Peyer's patch (tissue), 4 donors: ENCODE results near the gene HNRNPH1. TPM values are rescaled to one million over a fixed set of nuclear protein-coding genes. Genes with fewer than 3 reads are reported as not detected.

Experiments used
- DNase-seq, 3 donors: peaks; one replicate each; pipeline ENCODE4 v3.0.0-alpha.2; 2017 to 2019
- H3K27ac ChIP-seq, 4 donors: fragments of 200-600 bp; sonication (generic); one replicate each; pipeline ENCODE4 v1.5.1; 2016 to 2019
- H3K27me3 ChIP-seq, 2 donors: fragments of 200-600 bp; sonication (generic); one replicate each; pipeline ENCODE4 v1.5.1; 2019
- H3K36me3 ChIP-seq, 3 donors: fragments of 200-600 bp; sonication (generic); one replicate each; pipeline ENCODE4 v1.5.1; 2016 to 2019
- H3K4me1 ChIP-seq, 4 donors: fragments of 200-600 bp; sonication (generic); one replicate each; pipeline ENCODE4 v1.5.1; 2016 to 2019
- H3K4me3 ChIP-seq, 4 donors: fragments of 200-600 bp; sonication (generic); 1 replicate in 3 of 4; 2 replicates in 1 of 4; pipeline ENCODE4 v1.5.1; 2016 to 2019; ENCODE audit warnings: mild to moderate bottlenecking in 1 of 4
- H3K9me3 ChIP-seq, 4 donors: fragments of 200-600 bp; sonication (generic); one replicate each; pipeline ENCODE4 v1.5.1; 2016 to 2019; ENCODE audit warnings: mild to moderate bottlenecking in 1 of 4
- CTCF ChIP-seq, 6 experiments: fragments of 450-650 bp in 4 of 6; fragments of 200-600 bp in 2 of 6; sonication (generic) in 1 of 6; IDR thresholded peaks; one replicate each; pipeline ENCODE4 v1.5.1; 2017 to 2019; ENCODE audit warnings: antibody characterized with exemption in 6 of 6, mild to moderate bottlenecking in 3 of 6, moderate library complexity in 1 of 6
- POLR2A ChIP-seq, 2 donors: fragments of 450-650 bp; IDR thresholded peaks; one replicate each; pipeline ENCODE4 v1.5.1; 2017; ENCODE audit warnings: antibody characterized with exemption in 2 of 2, mild to moderate bottlenecking in 2 of 2, moderate library complexity in 2 of 2
- total RNA-seq, 4 donors: library from RNA; depleted of rRNA; stranded (reverse); fragments of >200 nt; gene quantifications; one replicate each; pipeline ENCODE4 v1.1.0, GENCODE V29; 2016

The HNRNPH1 gene
- total RNA-seq, 4 donors from 2014 or later: 566 to 2,149 (median 666) TPM

- Histone ChIP-seq H3K27ac (no peak overlapping the region), H3K36me3 (peaks cover 0 to 99% (median 0%) of the 10 kb centered on the region in 3 donors), H3K27me3 (no peaks in the 10 kb centered on the region), H3K4me1 (peaks cover 0 to 11% (median 2%) of the 10 kb centered on the region in 4 donors), H3K4me3 (no peak overlapping the region), H3K9me3 (no peaks in the 10 kb centered on the region)
- TF ChIP-seq CTCF (IDR thresholded peaks at IDR 0.05): no peak
- TF ChIP-seq POLR2A (IDR thresholded peaks at IDR 0.05): no peak
- DNase-seq: peak in 1 of 3 donors; percentile 40
Measured at GRCh38 chr5:179613460-179614071, 9.9 kb downstream of the HNRNPH1 start.

- peaks cover 0 to 99% (median 0%) of the 10 kb centered on the region in 3 donors for H3K36me3 ChIP-seq
- no peaks in the 10 kb centered on the region for H3K9me3 ChIP-seq
- DNase-seq: peak in 1 of 3 donors; percentile 16
- H3K4me3 ChIP-seq: no peak overlapping the region
- no peak overlapping the region for H3K27ac ChIP-seq
- peaks cover 0 to 9% (median 2%) of the 10 kb centered on the region in 4 donors for H3K4me1 ChIP-seq
- no peaks in the 10 kb centered on the region for H3K27me3 ChIP-seq
- TF ChIP-seq CTCF (IDR thresholded peaks at IDR 0.05): no peak
- no peak for TF ChIP-seq POLR2A (IDR thresholded peaks at IDR 0.05)
Measured at GRCh38 chr5:179612577-179613459, 10.7 kb downstream of the HNRNPH1 start.

- Histone ChIP-seq H3K36me3 (peaks cover 0 to 99% (median 0%) of the 10 kb centered on the region in 3 donors), H3K27me3 (no peaks in the 10 kb centered on the region), H3K27ac (no peak overlapping the region), H3K9me3 (no peaks in the 10 kb centered on the region), H3K4me1 (peaks cover 0 to 3% (median 0%) of the 10 kb centered on the region in 4 donors), H3K4me3 (no peak overlapping the region)
- DNase-seq: no peak
- TF ChIP-seq CTCF (IDR thresholded peaks at IDR 0.05) (no peak), POLR2A (IDR thresholded peaks at IDR 0.05) (no peak)
Measured at GRCh38 chr5:179610903-179611265, 12.6 kb downstream of the HNRNPH1 start.

- H3K27ac ChIP-seq: no peak overlapping the region
- H3K4me1 ChIP-seq: no peaks in the 10 kb centered on the region
- peaks cover 0 to 95% (median 0%) of the 10 kb centered on the region in 3 donors for H3K36me3 ChIP-seq
- TF ChIP-seq POLR2A (IDR thresholded peaks at IDR 0.05) (no peak), CTCF (IDR thresholded peaks at IDR 0.05) (no peak)
- peak in 1 of 3 donors; percentile 48 for DNase-seq
- H3K27me3 ChIP-seq: no peaks in the 10 kb centered on the region
- H3K4me3 ChIP-seq: no peak overlapping the region
- no peaks in the 10 kb centered on the region for H3K9me3 ChIP-seq
Measured at GRCh38 chr5:179610109-179610902, 13.2 kb downstream of the HNRNPH1 start.

GRCh38 chr5:179609834-179610108 is 13.7 kb downstream of the HNRNPH1 start:
- Histone ChIP-seq H3K27ac (no peak overlapping the region), H3K4me3 (no peak overlapping the region), H3K36me3 (peaks cover 0 to 91% (median 0%) of the 10 kb centered on the region in 3 donors), H3K9me3 (no peaks in the 10 kb centered on the region), H3K4me1 (no peaks in the 10 kb centered on the region), H3K27me3 (no peaks in the 10 kb centered on the region)
- TF ChIP-seq CTCF (IDR thresholded peaks at IDR 0.05) (no peak), POLR2A (IDR thresholded peaks at IDR 0.05) (no peak)
- DNase-seq: no peak
